Left cardiac atrium (tissue), 2 donors: ENCODE results near the gene ZNF134. TPM values are rescaled to one million over a fixed set of nuclear protein-coding genes. Genes with fewer than 3 reads are reported as not detected.

Source experiments
- total RNA-seq, 2 donors: library from RNA; stranded (reverse); fragmentation: NEBNext Ultra II Directional; extraction: Animal tissue kit (Norgen Biotek cat#: 25700); gene quantifications; one replicate each; pipeline ENCODE4 v1.2.1, GENCODE V29; 2021
- donor health status: DM: no; HTN: yes; CAD: no; lungs with severe emphysema.
- donor health status: DM: yes; HTN: yes; CAD: no.

Gene ZNF134
- total RNA-seq, 2 donors from 2014 or later = 14.2 to 16.2 TPM

Other genes with a start within 250 kb of the ZNF134 start
- gene ZNF548, start 224.4 kb upstream of the ZNF134 start, total RNA-seq = 10 to 100 TPM; 16.4 to 20.6 TPM
- 10 to 100 TPM in 1 of 2 donors, 1 to 10 TPM in 1; 8.7 to 13.8 TPM for gene ZNF17, start 203.1 kb upstream of the ZNF134 start, total RNA-seq
- gene ZNF749, start 178.9 kb upstream of the ZNF134 start, total RNA-seq = 1 to 10 TPM; 3.0 to 7.1 TPM
- gene VN1R1, start 157.1 kb upstream of the ZNF134 start, total RNA-seq = 1 to 10 TPM; 2.3 to 3.0 TPM
- 10 to 100 TPM; 13.3 to 19.7 TPM for gene ZNF772, start 136.7 kb upstream of the ZNF134 start, total RNA-seq
- 1 to 10 TPM; 7.2 to 10.0 TPM for gene ZNF419, start 126.5 kb upstream of the ZNF134 start, total RNA-seq
- gene ZNF773, start 114.3 kb upstream of the ZNF134 start, total RNA-seq = 1 to 10 TPM; 5.3 to 7.9 TPM
- gene ZNF549, start 86.9 kb upstream of the ZNF134 start, total RNA-seq = 1 to 10 TPM; 3.4 to 4.4 TPM
- 1 to 10 TPM; 6.4 to 9.0 TPM for gene ZNF550, start 54.4 kb upstream of the ZNF134 start, total RNA-seq
- 1 to 10 TPM; 4.6 to 5.5 TPM for gene ZNF416, start 35.3 kb upstream of the ZNF134 start, total RNA-seq
- gene ZIK1, start 30.1 kb upstream of the ZNF134 start, total RNA-seq = 1 to 10 TPM; 4.1 to 5.2 TPM
- gene ZNF530, start 14.4 kb upstream of the ZNF134 start, total RNA-seq = 1 to 10 TPM; 3.7 to 5.3 TPM
- 10 to 100 TPM in 1 of 2 donors, 1 to 10 TPM in 1; 9.5 to 11.1 TPM for gene ZNF211, start 18.9 kb downstream of the ZNF134 start, total RNA-seq
- gene ZSCAN4, start 54.7 kb downstream of the ZNF134 start, total RNA-seq = under 1 TPM in 1 of 2 donors, not detected in 1; 0.13 TPM
- 1 to 10 TPM; 4.2 to 6.4 TPM for gene ZNF551, start 67.7 kb downstream of the ZNF134 start, total RNA-seq
- 1 to 10 TPM; 3.4 to 6.1 TPM for gene ZNF154, start 95.0 kb downstream of the ZNF134 start, total RNA-seq
- 1 to 10 TPM; 5.1 to 7.0 TPM for gene ZNF671, start 113.4 kb downstream of the ZNF134 start, total RNA-seq
- 10 to 100 TPM; 10.8 to 14.4 TPM for gene ZNF776, start 132.6 kb downstream of the ZNF134 start, total RNA-seq
- gene ZNF586, start 155.4 kb downstream of the ZNF134 start, total RNA-seq = 1 to 10 TPM; 9.3 to 9.5 TPM
- 1 to 10 TPM; 3.3 to 4.6 TPM for gene ZNF552, start 200.7 kb downstream of the ZNF134 start, total RNA-seq
- gene ZNF587B, start 216.1 kb downstream of the ZNF134 start, total RNA-seq = 1 to 10 TPM; 5.9 to 8.7 TPM
- gene ZNF587, start 235.6 kb downstream of the ZNF134 start, total RNA-seq = 10 to 100 TPM; 18.6 to 20.9 TPM